HG02571 (cell line): Measurements from ENCODE around the gene HID1.
"Not testable (repeated sequence)": the region's sequence is repeated elsewhere in the genome, so short reads cannot be mapped to it uniquely, and the experiment has no call there.

Experiments used
- ATAC-seq: cut with Tn5 transposase; IDR thresholded peaks from one replicate; pipeline ENCODE4 v1.9.1; 2021; ENCODE audit warnings: mild to moderate bottlenecking, moderate library complexity; ENCODE audit not compliant: unreplicated experiment

Gene HID1

DNA sequence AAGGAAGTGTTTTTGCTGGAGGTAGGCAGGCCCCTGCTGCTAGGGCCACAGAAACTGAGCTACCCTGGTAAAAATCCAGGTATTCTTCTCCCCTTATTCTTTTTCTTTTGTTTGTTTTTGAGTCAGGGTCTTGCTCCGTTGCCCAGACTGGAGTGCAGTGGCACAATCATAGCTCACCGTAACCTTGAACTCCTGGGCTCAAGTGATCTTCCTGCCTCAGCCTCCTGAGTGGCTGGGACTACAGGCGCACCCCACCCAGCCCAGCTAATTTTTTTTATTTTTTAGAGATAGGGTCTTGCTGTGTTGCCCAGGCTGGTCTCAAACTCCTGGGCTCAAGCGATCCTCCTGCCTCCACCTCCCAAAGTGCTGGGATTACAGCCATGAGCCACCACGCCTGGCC lies 3.1 kb downstream of the HID1 start:
- ATAC-seq: not testable (repeated sequence)

DNA sequence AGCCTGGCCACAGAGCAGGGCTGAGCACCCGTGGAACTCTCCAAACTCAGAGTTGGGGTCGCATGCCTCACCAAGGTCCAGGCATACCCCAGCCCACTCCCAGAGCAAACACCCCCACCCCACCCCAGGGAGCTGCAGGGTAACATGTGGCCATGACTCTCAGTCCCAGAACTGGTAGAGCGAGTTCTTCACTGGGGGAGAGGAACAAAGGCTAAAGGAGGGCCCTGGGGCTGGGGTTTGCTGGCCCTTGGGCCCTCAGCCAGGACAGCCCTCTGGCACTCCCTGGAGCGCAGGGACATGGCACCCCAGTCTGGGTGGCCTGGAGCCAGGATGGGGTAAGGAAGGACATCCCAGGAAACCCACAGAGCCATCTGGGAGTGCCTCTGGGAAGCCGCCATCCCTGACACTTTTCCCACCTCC lies 4.2 kb downstream of the HID1 start:
- ATAC-seq: no peak

- no peak for ATAC-seq
Measured at GRCh38 chr17:74964988-74965622, 7.5 kb downstream of the HID1 start.

DNA sequence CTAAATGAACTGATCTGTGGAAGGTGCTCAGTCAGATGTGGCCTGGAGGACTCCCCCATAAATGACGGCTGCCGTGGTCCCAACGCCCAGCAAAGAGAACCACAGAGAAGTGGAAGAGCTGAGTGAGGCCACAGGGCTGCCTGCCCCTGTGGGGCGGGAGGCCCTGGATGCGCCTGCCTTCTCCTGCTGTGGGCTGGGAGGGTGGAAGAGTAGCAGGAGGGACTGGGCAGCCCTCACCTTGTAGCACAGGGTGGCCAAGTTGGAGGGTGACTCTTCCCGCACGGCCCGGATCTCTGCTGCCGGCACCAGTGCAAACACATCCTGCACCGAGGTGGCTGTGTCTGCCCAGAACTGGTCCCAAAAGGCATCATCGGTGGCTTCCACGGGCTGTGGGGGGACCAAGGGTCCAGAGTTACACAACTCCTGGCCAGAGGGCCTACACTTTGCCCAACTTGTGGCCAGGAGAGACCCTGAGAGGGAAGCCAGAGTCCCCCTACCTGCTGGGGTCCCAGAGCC lies 8.3 kb downstream of the HID1 start:
- ATAC-seq: no peak

DNA sequence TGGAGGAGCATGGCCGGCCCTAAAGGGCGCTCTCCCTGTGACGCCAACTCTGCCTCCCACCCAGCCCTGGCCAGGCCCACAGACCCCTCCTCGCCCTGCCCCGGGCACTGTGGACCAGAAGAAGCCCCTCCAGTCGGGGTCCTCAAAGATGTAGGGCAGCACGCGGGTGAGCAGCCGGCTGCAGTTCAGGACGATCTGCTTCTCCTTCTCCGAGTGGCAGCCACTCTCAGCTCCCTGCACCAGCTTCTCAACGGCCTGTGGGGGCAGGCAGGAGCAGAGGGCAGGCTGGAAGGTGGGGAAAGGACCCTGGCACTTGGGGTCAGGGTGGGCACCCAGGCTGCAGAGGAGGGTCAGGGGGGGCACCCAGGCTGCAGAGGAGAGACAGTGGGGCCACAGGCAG lies 8.9 kb downstream of the HID1 start:
- ATAC-seq: no peak

GRCh38 chr17:74962622-74963394 lies 9.8 kb downstream of the HID1 start:
- no peak for ATAC-seq

DNA sequence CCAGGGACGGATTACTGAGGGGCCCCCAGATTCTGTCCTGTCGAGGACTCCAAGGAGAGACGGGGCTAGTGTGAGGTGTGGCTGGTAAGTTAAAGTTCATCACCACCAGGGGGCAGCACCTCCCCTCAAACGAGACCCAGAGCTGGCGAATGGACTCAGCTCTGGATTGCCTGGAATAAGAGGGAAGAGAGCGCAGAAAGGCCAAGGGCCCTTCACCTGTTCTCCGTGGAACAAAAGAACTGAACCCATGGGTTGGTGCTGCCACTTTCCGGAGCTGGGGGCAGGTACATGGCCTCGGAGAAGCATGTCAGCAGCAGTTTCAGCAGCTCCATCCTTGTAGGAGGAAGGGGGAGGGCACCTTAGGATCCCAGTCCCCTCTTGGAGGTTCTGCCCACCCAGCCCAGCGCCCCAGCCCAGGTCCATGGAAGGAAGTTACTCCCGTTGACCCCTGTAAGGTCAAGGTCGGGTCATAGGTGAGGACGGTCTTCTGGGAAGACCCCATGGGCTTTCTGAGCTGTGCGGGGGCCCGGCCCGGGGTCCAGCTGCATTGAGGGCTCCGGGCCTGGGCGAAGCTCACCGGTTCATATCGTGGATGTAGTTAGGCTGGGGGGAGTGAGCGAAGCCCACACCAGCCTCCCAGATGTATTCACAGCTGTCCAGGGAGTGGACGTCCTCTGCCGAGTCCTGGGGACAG lies 10.8 kb downstream of the HID1 start:
- ATAC-seq: no peak

DNA sequence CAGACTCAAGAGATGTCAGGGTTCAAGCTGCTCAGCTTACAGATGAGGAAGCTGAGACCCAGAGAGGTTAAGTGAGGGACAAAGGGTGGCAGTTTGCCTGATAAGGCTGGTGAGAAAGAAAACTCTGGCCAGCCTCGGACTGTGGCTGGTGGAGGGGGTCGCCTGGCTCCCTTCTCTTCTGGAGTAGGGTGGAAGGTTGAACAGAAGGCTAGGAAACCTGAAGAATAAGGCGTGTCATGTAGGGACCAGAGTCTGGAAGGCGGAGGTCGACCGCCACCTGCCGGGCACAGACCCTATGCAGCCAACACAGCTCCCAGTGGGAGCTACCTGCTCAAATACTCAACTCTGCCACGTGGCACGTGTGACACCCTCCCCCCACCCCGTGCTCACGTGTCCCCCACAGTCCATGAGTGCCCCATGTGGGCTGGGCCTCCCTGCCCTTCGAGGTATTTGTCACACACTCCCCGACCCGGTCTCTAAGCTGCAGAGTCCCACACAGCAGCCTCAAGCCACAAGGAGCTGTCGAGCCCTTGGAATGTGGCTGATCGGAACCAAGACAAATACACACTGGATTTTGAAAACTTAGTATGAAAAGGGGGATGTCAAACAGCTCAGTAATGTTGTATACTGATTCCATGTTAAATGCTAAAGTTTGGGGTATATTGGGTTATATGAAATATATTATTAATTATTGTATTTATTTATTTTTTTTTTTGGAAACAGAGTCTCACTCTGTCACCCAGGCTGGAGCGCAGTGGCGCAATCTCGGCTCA lies 11.8 kb downstream of the HID1 start:
- ATAC-seq: no peak

- ATAC-seq: no peak
Measured at GRCh38 chr17:74959826-74960515, 12.6 kb downstream of the HID1 start.

DNA sequence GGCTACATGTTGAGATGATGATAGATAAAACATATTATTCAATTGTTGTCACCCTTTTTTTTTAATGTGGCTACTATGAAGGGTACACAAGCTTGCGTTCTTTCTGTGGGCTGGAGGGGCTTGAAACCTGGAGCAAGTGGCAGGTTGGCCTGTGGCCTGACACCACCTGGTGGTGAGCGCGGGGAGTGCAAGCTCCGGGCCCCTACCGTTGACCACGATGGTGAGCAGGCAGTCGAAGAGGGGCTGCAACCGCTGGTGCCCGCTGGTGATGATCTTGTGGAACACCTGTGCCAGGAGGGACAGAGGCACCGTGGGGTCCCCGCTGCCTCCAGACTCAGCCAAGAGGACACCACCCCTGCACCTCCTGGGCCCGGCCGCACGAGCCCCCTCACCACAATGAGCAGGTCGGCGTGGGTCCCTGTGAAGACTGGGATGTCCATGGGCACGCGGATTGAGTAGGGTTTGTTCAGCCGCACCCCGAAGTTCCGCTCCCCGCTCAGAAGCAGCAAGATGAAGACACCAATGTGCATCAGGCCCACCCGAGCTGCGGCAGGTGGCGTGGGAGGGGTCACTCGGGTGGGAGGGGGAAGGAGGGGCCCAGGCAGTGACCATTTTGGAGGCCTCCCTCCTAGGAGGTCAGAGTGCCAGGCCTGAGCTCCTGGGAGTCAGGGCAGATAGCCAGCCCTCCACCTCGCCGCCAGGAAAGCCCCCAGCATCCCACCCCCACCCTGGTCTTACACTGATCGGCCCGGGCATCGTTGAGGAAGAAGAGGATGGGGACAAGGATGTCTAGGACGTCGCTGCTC lies 14.4 kb downstream of the HID1 start:
- no peak for ATAC-seq

GRCh38 chr17:74956093-74956492 lies 16.5 kb downstream of the HID1 start:
- no peak for ATAC-seq

DNA sequence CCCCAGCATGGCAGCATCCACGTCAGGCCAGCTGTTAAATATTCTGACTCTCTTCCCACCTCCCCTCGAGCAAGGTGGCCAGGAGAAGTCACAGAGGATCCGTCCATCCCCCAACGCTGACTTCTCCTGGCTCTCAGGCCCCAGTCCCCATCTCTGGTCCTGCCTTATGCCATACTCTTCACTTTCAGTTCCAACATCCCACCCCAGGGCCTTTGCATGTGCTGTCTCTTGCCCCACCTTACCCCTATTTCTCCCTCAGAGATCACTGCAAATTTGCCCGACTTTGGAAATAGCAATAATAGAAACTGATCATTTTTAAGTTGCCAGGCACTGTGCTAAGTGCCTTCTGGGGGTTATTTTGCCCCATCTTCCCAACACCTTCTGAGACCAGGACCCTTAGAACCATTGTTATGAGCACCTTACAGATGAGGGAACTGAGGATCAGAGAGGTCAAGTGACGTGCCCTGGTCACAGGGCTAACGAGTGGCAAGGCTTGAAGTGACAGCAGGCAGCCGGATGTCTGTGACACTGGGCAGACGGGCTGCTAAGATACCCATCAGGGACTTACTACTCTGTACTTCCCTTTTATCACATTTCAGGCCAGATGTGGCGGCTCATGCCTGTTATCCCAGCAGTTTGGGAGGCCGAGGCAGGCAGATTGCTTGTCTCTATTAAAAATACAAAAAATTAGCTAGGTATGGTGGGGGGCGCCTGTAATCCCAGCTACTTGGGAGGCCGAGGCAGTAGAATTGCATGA lies 17.7 kb downstream of the HID1 start:
- no peak for ATAC-seq

DNA sequence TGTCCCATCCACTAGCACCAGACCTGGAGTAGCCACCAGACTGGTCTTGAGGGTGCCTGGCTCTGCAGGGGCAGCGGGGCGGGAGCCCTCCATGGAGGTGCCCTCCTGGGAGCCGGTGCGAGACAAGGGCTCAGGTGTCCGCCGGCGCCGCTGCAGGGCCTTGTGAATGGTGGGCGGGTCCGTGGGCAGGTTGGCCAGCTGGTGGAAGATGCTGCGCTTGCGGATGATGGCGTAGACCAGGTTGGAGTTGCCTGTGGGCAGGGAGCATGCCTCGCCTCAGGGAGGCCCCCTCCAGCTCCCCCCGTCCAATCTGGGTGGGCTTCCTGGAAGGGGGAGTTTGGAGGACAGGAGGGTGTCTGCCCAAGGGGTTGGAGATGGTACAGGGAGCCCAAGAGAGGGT lies 18.4 kb downstream of the HID1 start:
- ATAC-seq: no peak

- no peak for ATAC-seq
Measured at GRCh38 chr17:74953134-74953687, 19.3 kb downstream of the HID1 start.

- ATAC-seq: no peak
Measured at GRCh38 chr17:74952431-74953133, 20.0 kb downstream of the HID1 start.

DNA sequence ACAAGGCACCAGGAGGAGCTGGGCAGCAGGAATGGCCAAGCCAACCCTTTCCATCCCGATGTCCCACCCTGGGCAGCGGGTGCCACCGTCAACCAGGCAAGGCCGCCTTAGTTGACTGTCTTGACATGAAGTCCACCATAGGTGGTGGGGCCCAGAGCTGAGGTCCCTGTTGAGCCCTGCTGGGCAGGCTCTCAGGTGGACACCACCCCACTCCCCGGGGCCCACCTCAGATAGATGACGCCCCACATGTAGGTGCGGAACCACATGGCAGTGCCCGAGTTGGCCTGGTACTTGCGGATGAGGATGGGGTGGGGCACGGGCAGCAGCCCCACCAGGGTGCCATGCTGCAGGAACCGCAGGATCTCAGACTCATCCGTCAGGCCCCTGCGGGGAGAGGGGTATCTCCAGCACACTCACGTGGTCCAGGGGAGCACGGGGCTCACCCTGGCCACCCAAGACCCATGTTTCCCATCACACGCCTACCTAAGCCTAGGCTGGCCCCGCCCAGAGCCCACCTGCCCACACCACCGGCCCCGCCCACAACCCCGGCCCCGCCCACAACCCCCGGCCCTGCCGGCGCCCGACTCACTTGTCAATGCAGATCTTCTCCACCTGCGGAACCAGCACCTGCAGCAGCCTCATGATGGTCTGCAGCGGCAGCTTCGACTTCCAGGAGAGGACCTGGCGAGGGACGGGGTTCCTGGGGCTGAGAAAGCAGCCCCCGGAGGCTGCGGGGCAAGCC lies 20.7 kb downstream of the HID1 start:
- no peak for ATAC-seq

GRCh38 chr17:74951065-74951464 lies 21.5 kb downstream of the HID1 start:
- no peak for ATAC-seq
